Choroid plexus epithelial cell (primary cell): ENCODE measurements around the gene PDE4B.
"Not testable (repeated sequence)": the region's sequence is repeated elsewhere in the genome, so short reads cannot be mapped to it uniquely, and the experiment has no call there.

Source experiments
- DNase-seq: peaks from one replicate; pipeline ENCODE4 v3.0.0-alpha.2; 2010; ENCODE audit warnings: low read depth
- H3K4me3 ChIP-seq: 2 replicates; pipeline ENCODE4 v1.5.1; 2011; ENCODE audit warnings: low read depth, mild to moderate bottlenecking, control low read depth, low read length, moderate library complexity
- TF ChIP-seq, protein P1 (sequence below): conservative IDR thresholded peaks from 2 replicates; pipeline ENCODE4 v1.5.1; 2011; ENCODE audit warnings: low read depth, mild to moderate bottlenecking, control low read depth, inconsistent platforms, low read length, moderate library complexity

The PDE4B gene

GRCh38 chr1:66000033-66000637, 207.4 kb downstream of the PDE4B start:
- TF ChIP-seq, protein P1, sequence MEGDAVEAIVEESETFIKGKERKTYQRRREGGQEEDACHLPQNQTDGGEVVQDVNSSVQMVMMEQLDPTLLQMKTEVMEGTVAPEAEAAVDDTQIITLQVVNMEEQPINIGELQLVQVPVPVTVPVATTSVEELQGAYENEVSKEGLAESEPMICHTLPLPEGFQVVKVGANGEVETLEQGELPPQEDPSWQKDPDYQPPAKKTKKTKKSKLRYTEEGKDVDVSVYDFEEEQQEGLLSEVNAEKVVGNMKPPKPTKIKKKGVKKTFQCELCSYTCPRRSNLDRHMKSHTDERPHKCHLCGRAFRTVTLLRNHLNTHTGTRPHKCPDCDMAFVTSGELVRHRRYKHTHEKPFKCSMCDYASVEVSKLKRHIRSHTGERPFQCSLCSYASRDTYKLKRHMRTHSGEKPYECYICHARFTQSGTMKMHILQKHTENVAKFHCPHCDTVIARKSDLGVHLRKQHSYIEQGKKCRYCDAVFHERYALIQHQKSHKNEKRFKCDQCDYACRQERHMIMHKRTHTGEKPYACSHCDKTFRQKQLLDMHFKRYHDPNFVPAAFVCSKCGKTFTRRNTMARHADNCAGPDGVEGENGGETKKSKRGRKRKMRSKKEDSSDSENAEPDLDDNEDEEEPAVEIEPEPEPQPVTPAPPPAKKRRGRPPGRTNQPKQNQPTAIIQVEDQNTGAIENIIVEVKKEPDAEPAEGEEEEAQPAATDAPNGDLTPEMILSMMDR: no peak
- DNase-seq: no peak
- no peak overlapping the region for H3K4me3 ChIP-seq

GRCh38 chr1:66003690-66004089, 211.0 kb downstream of the PDE4B start:
- no peak for DNase-seq
- TF ChIP-seq, protein P1: no peak
- H3K4me3 ChIP-seq: no peak overlapping the region

DNA sequence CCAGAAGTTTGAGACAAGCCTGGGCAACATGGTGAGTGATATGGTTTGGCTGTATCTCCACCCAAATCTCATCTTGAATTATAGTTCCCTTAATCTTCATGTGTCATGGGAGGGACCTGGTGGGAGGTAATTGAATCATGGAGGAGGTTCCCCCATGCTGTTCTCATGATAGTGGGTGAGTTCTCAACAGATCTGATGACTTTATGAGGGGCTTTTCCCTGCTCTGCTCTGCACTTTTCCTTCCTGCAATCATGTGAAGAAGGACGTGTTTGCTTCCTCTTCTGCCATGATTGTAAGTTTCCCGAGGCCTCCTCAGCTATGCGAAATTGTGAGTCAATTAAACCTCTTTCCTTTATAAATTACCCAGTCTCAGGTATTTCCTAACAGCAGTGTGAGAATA, 213.8 kb downstream of the PDE4B start:
- not testable (repeated sequence) for DNase-seq, H3K4me3 ChIP-seq

DNA sequence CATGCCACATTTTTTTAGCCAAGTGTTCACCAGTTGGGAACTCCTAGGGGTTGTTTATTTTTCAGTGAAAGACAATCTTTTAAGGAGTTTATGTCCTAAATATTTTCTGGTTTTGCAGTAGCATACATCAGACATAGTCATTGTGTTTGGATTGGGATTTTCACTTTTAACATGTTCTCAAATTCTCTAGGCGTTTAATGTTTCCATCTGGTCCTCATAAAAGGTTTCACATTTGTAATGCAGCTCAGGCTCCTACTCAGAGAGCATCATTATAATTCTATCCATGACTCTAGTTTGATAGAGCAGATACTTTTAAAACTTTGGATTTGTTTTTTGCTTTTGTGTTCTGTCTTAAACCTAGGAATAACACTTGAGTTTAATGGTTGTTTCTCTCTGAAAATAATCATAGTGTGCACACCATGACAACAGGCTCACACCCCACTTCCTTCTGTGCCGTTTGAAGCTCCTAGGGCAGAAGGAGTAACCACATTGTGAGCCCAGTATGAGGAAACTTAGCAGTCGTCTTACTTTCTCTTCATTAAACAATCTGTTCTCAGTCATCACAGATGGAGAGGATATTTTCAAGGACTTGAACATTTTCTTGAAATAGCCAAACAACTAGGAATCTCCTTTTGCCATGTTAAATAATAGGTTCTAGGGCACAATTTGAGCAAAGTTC, 219.6 kb downstream of the PDE4B start:
- no peak for DNase-seq
- no peak overlapping the region for H3K4me3 ChIP-seq
- TF ChIP-seq, protein P1: no peak

GRCh38 chr1:66013371-66013770, 220.7 kb downstream of the PDE4B start:
- no peak overlapping the region for H3K4me3 ChIP-seq
- TF ChIP-seq, protein P1: no peak
- no peak for DNase-seq

DNA sequence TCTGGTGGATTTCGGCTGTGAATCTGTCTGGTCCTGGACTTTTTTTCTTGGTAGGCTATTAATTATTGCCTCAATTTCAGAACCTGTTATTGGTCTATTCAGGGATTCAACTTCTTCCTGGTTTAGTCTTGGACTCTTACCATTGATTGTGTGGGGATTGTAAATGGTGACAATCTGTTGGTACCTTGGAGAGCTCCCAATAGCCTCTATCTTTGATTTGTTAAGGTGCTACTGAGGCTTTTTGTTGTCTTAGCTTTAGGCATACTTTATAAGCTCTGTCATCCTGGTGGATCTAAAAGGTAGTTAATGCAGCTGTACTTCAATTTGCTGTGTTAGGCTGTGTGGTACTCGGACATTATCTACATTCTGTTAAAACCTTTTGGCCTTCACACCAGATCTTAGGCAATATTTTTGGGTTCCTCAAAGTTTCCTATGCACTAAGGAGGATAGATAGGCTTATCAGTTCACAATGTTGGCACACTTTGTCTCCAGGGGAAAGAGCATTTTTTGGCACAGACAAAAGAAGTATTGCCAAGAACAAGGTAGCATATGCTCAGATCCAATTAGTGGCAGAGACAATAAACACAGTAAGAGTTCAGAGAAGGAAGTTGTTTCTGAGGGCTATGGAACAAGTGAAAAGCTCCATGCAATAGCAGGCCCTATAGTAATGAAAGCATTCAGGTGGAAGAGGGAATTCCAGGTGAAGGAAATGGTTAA, 230.4 kb downstream of the PDE4B start:
- TF ChIP-seq, protein P1: no peak
- no peak overlapping the region for H3K4me3 ChIP-seq
- peak; percentile 30 for DNase-seq

DNA sequence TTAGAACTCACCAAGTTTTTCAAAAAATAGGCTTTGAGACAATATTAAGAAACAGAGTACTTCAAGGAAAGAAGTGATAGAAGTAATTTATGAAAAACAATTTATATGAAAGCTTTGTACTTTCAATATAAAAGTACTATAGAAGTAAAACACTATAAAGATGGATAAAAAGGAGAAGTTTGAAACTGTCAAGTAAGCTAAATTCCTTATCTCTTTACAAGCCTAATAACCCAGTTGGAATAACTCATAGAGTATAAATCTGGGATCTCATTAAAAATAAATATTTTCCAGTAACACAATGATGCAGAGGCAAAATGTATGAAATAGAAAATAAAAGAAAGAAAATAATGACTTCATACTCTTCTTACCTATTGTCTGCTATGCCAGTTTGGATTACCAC, 232.5 kb downstream of the PDE4B start:
- TF ChIP-seq, protein P1: no peak
- H3K4me3 ChIP-seq: no peak overlapping the region
- DNase-seq: no peak
